Keratinocyte (primary cell): ENCODE measurements around the gene THSD8.

ENCODE experiments used
- EZH2 ChIP-seq: IDR thresholded peaks from one replicate; pipeline ENCODE4 v1.6.1; 2012; ENCODE audit warnings: inconsistent platforms, mild to moderate bottlenecking, low read length, moderate library complexity
- TF ChIP-seq, protein P1 (sequence below), 3 experiments: IDR thresholded peaks in 1 of 3; conservative IDR thresholded peaks in 1 of 3; optimal IDR thresholded peaks in 1 of 3; 2 replicates in 2 of 3; 3 replicates in 1 of 3; pipeline versions ENCODE3 to v1.5.1; 2011; ENCODE audit warnings: low read length in 3 of 3, mild to moderate bottlenecking in 3 of 3, moderate library complexity in 2 of 3, control low read depth in 1 of 3, inconsistent platforms in 1 of 3; ENCODE audit not compliant: insufficient read depth in 2 of 3; ENCODE audit errors: extremely low read depth in 1 of 3

DNA sequence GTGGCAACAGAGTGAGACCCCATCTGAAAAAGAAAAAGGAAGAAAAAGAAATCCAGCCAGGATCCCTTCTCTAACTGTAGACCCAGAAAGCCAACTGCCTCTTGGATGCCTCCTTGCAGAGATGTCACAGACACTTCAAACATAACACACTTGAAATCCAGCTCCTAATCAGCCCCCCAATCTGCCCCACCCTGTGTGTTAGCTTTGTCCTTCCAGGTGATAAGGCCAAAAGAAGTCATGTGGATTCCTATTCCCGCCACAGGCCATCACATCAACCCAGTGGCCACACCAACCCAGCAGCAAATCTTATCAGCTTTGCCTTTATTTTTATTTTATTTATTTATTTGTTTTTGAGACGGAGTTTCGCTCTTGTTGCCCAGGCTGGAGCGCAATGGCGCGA, 42.2 kb upstream of the THSD8 start:
- TF ChIP-seq, protein P1, sequence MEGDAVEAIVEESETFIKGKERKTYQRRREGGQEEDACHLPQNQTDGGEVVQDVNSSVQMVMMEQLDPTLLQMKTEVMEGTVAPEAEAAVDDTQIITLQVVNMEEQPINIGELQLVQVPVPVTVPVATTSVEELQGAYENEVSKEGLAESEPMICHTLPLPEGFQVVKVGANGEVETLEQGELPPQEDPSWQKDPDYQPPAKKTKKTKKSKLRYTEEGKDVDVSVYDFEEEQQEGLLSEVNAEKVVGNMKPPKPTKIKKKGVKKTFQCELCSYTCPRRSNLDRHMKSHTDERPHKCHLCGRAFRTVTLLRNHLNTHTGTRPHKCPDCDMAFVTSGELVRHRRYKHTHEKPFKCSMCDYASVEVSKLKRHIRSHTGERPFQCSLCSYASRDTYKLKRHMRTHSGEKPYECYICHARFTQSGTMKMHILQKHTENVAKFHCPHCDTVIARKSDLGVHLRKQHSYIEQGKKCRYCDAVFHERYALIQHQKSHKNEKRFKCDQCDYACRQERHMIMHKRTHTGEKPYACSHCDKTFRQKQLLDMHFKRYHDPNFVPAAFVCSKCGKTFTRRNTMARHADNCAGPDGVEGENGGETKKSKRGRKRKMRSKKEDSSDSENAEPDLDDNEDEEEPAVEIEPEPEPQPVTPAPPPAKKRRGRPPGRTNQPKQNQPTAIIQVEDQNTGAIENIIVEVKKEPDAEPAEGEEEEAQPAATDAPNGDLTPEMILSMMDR (optimal IDR thresholded peaks at IDR 0.05 in 1 of 3, IDR thresholded peaks at IDR 0.05 in 1 of 3, conservative IDR thresholded peaks at IDR 0.05 in 1 of 3; ENCODE audit: extremely low read depth in 1 of 3, insufficient read depth in 2 of 3, low read length in 3 of 3), result no peak
- no peak for TF ChIP-seq EZH2
